HepG2 (cell line): ENCODE results near the gene ZBTB22.

ENCODE experiments used
- JUN ChIP-seq: sonication (generic); formaldehyde crosslinking; IDR thresholded peaks from 2 replicates; pipeline ENCODE4 v1.4.0; 2020; ENCODE audit warnings: mild to moderate bottlenecking, missing genetic modification reagents
- POLR2A ChIP-seq, 2 experiments: IDR thresholded peaks; 2 replicates each; pipeline ENCODE4 v1.6.1; 2011; ENCODE audit warnings: low read depth in 2 of 2, low read length in 2 of 2, mild to moderate bottlenecking in 1 of 2, moderate library complexity in 1 of 2; ENCODE audit not compliant: insufficient read depth in 1 of 2
- ZNF512 ChIP-seq: sonication (generic); formaldehyde crosslinking; IDR thresholded peaks from 2 replicates; pipeline ENCODE4 v1.4.0; 2020; ENCODE audit warnings: mild to moderate bottlenecking, missing genetic modification reagents

GRCh38 chr6:33296797-33297405 lies 20.6 kb downstream of the ZBTB22 start:
- TF ChIP-seq POLR2A (IDR thresholded peaks at IDR 0.05; ENCODE audit: insufficient read depth in 1 of 2, low read depth in 2 of 2, low read length in 2 of 2) (no peak), JUN (CRISPR knock-in tag) (no peak), ZNF512 (CRISPR knock-in tag) (no peak)
